Activated CD8-positive, alpha-beta memory T cell treated with anti-CD3 and anti-CD28 coated beads, Interleukin-2, amount 50 U/mL, for 24 hours (primary cell): Measurements from ENCODE around the gene KLHL1.

Experiments used
- DNase-seq: peaks from one replicate; pipeline ENCODE4 v3.0.0-alpha.2; 2020; ENCODE audit errors: extremely low read depth

Gene KLHL1

DNA sequence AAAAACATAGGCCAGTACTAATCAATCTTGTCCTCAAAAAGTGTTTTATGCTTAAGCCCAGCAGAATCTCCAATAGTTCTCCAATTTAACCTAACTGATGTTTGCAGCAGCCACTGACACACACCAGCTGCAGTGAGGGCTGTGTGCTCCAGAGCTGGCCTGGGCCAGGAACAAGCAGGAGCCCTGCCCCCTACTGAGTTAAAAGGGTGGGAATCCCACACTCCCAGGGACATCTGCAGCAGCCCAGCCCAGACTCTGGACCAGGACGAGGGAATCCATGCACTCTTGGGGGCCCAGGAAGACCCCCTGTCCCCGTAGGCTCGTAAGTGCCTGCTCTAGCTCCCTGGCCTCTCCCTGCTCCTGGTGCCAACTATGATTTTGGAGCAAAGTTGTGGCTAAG, 92.1 kb downstream of the KLHL1 start:
- DNase-seq: no peak

DNA sequence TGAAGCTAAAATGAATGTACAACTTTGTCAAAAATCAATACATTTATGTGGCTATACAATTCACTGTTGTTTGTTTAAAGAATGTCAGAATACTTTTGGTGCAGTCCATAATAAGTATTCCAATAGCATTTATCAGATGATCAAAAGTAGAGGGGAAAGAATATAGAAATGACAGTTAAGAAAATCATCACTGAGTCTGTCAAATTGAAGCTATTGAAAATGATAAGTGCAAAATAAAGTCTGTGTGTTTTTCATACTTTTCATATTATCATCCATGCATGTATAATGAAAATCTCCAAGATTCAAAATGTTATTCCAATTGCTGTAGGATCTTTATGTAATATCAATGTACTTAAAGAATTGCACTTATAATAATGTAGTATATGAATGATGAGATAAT, 93.9 kb downstream of the KLHL1 start:
- DNase-seq: no peak

DNA sequence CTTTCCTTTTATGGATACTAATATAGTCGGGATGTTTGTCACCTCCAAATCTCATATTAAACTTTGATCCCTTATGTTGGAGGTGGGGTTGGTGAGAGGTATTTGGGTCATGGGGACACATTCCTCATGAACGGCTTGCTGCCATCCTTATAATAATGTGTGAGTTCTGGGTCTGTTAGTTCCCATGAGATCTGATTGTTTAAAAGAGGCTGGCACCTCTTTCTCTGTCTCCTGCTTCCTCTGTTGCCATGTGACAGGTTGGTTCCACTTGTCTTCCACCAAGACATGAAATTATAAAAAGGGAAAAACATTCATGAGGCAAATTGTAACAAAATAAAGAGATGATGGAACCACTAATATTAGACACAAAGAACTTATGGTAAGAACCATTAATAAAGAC, 108.4 kb downstream of the KLHL1 start:
- no peak for DNase-seq

DNA sequence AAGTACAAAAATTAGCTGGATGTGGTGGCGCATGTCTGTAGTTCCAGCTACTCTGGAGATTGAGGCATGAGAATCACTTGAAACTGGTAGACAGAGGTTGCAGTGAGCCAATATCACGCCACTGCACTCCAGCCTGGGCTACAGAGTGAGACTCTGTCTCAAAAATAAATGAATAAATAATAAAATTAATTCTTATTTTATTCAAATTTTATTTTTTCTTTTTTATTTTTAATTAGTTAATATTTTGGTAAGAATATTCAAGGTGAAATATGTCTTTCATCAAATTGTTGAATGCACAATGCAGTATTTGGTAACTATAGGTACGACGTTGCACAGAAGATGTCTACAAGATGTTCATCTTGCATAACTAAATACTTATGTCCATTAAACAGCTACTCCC, 111.2 kb downstream of the KLHL1 start:
- DNase-seq: no peak

DNA sequence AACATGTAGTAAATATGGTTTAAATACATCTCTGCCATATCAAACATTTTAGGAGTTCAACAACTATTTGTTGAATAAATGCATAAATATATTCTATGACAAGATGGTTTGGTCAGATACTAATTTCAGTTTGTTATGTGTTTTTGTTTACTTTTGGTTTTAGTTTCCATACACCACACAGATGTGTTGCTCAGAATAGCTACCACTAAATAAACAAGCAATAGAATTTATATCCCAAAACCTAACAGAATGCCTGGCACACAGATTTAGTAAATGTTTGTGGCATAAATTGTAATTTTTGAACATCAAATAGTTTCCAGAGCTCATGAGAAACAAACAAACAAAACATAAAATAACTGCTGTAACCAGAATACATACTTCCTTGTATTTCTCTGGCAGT, 127.5 kb downstream of the KLHL1 start:
- DNase-seq: no peak

DNA sequence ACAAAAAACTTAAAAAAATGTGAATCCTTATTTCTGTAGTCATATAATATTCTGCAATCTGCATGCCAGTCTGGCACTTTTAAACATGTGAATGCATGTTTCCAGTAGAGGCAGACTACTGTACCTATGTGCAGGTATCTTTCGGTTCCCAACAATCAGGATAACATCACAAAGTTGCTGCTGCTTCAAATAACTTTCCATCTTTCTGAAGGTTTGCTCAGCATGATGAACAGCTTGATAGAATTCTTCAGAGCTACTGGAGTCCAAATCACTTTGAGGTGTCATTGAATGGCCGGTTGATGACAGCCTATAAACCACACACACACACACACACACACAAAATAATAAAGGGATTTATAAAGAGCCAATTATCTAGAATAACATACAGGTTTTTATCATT, 132.8 kb downstream of the KLHL1 start:
- no peak for DNase-seq

DNA sequence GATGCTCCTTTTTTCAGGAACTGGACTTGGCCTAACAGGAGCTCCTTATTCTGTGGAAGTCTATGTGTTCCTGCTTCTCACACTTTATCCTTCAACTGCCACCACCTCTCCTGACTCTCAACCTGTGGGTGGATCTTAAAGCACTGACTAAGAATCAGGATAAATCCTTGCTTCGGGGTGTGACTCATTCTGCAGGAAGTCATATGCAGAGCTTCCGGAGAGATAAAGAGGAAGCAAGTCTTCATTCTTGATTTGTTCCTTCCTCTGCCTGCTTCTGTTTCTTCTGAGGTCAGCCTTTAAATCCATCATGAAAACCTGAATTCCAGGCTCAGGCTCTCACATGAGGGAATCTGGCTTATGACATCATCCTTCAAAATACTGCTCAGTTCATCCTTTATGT, 137.7 kb downstream of the KLHL1 start:
- no peak for DNase-seq

DNA sequence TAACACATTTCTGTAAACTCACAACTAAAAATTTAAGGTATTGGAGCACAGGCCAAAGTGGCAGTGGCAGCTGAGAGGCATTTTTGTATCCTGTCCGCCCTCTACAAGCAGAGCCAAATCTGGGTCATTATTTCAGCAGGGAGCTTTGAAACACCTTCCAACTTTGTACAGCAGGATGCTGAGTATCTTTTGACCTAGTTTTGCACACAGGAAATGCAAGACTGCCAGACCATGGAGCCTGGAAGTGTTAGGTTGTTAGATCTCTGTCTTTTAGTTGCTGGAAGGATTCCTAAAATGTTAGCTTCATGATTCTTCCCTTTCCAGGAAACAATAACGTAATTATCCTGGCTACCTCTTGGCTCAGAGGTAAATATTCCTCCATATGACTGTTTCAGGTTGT, 149.2 kb downstream of the KLHL1 start:
- DNase-seq: no peak

DNA sequence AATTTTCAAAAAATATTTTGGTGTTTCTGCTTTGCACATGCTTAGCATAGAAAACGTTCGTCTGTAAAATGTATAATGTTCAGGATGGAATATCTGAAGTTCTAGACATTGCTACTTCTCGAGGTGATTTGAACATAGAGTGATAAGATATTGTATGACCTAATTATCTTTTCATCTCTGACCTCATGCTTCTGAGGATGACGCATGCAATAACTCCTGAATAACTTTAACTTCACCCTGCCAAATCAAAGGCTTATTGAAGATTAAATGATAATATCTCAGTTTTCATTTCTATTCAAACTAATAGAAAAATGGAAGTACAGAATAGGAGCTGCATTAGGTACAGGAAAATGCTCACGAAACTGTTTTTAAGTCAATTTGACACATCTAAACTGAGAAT, 151.4 kb downstream of the KLHL1 start:
- no peak for DNase-seq

DNA sequence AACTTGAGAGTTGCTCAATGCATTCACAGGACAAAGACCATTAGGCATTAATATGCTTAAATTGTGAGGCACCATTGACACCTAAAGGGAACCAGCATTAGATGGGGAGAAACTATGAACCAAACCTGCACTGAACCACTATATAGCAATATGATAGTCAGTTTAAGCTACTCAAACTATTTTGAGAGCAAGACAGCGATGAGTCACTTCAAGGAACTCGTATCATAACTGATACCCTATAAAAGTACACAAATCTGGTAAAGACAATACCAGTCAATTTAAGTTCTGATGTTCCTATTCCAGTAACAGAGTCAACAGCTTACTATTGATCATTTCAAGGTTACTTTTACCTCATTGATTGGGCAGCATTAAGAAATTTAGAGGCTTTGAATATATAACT, 151.9 kb downstream of the KLHL1 start:
- no peak for DNase-seq

DNA sequence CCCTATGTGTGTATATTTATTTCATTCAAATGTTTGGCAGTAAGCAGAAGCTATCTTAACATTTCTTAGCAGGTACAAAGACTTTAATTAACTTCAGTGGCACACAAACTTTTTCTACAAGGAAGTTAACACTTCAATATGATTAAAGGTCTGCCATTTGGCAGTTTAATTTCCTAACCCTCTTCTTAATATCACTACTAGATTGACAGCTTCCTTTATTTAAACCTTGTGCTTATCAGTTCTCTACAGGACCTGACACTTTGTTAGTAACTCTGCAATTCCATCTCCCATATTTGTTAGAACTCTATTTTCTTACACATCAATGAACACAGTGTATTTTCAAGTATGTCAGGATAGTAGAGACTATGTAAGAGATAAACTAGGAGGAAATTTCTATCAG, 153.0 kb downstream of the KLHL1 start:
- DNase-seq: no peak

DNA sequence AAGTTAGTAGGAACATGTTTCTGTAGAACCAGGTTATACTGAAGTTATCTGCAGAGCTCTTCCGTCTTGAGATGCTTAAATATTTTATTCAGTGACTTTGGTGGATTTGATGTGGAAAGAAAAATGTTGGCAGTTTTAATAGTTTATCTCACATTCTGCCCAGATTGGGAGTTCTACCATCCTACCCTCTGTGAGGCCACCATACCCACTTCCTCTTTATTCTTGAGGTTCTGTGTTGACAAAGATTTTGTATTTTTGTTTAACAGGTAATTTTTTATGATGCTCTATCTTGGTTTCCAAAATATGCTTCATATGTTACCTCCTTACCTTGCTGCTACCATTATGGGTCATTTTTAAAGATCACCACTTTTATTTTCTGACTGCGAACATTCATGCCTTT, 156.8 kb downstream of the KLHL1 start:
- DNase-seq: no peak

DNA sequence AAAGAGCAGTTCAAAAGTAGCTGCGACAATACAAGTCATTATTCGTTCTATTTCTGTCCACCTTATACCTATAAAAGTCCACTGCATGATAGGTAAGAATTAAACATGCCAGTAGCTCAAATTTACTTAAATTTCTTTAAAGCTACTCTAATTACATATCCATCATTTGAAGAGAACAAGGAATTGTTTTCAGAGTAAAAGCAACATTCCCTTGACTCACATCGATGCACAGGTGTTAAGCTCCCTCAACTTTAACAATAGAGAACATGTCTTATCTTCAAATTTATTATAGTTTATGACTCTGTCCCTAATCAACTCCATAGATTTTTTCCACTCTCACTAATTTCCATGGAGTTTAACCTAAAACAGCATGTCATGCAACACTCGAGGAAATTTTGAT, 158.1 kb downstream of the KLHL1 start:
- DNase-seq: no peak

DNA sequence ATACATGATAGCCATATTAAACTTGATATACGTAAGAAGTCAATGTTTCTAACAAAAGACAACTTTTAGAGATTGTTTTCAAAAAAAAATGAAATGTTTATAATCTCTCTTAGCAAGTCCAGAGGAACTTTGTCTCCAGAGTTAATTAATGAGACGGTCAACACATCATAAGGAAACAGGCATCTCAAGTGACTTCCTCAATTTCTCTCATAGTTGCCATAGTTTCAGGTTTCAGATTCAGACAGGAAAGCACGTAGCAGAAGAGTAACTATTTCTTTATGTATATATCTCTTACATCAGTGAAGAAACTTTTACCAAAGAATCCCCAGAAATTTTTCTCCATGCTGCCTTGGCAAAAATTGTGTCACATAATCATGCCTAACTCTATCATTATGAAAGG, 160.2 kb downstream of the KLHL1 start:
- DNase-seq: no peak

DNA sequence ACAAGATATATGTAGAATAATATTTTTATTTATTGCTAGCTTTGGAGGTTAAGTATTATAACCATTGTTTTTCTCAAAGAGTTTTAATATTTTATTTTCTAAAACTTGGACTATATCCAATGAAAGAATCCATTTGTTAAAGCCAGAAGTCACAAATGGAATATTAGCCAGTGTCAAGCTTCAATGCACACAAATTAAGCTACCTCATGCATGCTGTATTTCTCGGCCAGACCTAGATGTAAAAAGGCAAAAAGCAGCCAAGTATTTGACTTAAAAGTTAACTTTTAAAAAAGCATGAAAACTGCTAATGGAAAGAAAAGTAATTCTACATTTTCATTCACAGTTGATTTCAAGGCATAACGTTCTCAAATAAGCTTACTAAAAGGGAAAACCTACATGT, 160.7 kb downstream of the KLHL1 start:
- no peak for DNase-seq

DNA sequence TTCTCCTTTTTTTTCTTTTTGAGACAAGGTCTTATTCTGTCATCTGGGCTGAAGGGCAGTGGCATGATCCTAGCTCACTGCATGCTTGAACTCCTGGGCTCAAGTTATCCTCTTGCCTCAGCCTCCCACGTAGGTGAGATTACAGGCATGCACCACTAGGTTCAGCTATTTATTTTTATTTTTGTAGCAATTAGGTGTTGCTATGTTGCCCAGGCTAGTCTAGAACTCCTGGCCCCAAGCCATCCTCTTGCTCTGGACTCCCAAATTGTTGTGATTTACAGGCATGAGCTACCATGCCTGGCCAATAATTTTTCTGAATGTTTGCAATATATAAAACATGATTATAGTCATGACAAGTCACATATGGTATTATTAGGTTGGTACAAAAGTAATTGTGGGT, 161.7 kb downstream of the KLHL1 start:
- no peak for DNase-seq

DNA sequence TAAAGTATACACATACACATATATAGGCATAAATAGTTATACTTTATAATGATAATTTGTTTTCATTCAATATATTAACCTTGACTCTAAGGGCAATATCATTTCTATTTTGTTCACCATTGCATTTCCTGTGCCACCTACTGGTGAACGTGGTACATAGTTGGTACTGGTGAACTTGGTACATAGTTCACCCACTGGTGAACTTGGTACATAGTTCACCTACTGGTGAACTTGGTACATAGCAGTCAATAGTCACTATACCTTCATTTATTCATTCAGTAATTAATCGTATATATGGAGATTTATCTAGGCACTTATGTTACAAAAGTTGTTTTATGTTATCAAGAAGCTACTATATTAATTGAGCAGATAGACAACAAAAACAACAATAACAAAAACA, 173.2 kb downstream of the KLHL1 start:
- no peak for DNase-seq

DNA sequence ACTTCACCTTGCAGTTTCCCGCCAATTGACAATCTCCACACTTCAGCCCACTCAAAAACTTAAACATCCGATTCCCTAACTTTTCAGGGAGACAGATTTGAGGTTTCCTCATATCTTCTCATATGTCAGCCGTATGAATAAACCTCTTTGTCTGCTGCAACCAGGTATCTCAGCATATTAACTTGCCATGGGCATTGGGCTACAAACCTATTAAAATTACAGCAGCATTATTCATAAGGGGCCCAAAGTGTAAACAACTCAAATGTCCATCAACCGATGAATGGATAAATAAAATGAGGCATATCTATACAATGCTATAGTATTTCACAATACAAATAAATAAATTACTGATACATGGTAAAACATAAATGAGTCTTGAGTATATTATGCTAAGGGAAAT, 180.0 kb downstream of the KLHL1 start:
- no peak for DNase-seq

DNA sequence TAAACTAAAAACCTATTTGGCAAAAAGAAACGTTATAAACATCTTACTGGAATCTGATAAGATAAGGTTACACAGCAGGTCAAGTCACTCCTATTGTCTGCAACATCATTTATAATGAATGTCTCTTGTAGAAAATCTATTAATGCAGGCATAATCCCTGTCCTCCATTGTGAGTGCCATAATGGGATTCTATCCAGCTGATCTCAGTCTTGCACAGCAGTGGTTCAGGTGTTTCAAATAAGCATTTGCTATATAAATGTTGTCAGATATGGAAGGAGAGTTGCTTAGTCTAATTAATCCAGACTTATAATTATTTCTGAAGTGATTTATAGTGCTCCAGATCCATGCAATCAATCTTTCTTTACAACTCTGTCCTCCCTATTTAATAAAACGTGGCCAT, 187.1 kb downstream of the KLHL1 start:
- DNase-seq: no peak

DNA sequence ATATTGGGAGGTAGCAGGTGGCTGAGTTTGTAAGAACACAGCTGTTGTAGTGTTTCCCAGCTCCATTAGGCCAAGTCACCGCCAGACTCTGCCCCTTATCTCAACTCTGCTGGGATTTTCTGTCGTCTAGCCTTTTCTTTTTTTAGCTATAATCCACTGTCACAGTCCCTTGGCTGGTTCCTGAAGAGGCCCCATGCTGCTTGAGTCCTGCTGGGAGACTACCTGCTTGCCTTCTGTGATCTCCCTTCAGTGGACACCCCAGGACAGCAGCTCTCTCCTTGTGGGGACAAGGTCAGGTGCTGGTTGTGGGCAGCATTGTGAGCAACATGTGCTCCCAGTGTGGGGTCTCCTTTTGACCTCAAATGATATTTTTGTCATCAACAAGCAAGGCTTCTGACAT, 195.6 kb downstream of the KLHL1 start:
- DNase-seq: no peak

DNA sequence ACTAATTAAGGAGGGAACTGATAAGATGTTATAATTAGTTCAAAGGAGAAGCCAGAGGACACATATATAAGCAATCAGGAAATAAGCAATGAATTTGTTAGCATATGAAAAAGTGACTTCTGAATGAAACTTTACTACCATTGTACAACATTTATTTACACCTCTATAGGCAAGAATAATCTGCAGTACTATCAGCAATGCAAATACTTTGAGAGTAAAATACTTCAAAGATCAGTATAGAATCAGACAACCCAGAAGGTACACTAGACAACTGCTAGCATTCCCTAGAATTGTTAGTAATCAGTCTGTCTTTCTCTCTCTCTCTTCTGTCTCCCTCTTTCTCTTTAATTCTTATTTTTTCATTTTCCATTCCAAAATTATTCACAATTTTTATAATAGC, 197.5 kb downstream of the KLHL1 start:
- DNase-seq: no peak

DNA sequence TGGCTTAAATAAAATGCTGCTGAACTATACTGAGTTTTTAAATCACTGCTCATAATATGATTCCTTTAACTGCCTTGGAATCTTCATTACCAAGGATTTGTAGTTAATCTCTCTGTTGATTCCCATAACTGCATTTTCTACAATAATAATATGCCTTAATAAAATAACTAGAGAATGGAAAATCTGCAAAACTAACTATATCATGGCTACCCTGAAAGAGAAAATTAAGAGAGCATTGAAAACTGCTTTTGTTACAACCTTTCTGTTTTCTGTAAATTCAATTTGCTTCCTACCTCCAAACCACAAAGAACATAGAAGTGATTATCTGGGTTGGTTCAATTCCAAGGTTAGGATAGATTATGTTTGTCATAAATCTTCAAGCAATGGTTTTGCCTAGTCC, 203.5 kb downstream of the KLHL1 start:
- DNase-seq: no peak

DNA sequence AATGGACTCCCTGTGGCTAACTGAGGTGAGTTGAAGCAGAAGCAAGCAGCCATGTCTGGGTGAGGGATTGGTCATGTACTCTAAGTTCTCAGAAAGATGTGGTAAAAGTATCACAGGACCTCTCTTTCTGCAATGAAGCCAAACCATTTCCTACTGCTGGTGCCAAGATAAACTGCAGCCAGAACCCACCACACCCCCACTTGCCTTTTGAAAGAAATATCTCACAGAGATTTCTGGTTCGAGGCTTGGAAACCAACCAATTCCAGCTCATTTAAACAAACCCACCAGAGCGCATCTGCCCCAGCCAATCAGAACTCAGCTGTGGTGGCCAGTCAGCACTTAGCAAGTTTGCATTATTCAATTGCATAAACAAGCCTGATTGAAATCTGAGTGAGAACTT, 205.2 kb downstream of the KLHL1 start:
- DNase-seq: no peak

DNA sequence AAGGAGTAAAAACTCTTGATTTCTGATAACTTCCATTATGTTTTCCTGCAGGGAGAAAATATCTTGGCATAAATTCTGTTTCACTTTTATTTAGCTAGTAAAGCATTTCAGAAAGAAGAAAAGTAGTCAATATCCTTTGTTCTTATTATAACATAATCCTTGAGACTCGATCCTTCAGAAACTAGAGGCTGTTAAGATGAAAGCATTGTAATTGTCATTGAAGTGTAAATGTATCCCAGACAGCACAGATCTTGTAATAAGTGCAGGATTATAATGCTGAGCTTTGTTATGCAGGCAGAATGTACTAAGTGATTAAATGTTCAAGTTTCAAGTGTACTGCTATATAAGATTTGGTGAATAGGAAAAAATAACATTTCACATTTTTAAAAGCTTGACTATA, 225.8 kb downstream of the KLHL1 start:
- no peak for DNase-seq

DNA sequence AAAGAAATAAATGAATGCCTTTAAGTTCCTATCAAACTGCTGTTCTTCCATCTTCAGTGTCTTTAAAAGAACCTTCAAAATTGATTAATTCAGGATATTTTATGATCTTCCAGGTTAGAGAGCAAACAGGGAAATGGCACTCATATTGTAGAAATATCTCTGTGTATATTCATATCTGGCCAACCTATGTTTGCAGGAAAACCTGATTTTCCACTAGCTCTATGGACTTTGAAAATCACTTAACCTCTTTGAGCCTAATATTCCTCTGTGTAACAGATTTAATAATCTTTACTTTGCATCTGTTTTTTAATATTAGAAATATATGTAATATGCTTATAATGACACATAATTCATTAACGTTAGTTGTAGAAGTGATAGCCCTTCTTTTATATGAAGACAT, 228.3 kb downstream of the KLHL1 start:
- no peak for DNase-seq
